ENCODE data around the gene NT5C2.

Gene NT5C2

GRCh38 chr10:103120977-103121735 lies 71.9 kb downstream of the NT5C2 start:
- DNase-seq: no peak

GRCh38 chr10:103120546-103120945 lies 72.5 kb downstream of the NT5C2 start:
- no peak for DNase-seq

- DNase-seq: no peak
Measured at GRCh38 chr10:103117247-103117646, 75.8 kb downstream of the NT5C2 start.

GRCh38 chr10:103114876-103115275 lies 78.2 kb downstream of the NT5C2 start:
- no peak for DNase-seq

- no peak for DNase-seq
Measured at GRCh38 chr10:103111918-103112877, 80.9 kb downstream of the NT5C2 start.

- no peak for DNase-seq
Measured at GRCh38 chr10:103111031-103111917, 81.8 kb downstream of the NT5C2 start.

- no peak for DNase-seq
Measured at GRCh38 chr10:103110407-103110806, 82.7 kb downstream of the NT5C2 start.

GRCh38 chr10:103109821-103110220 lies 83.3 kb downstream of the NT5C2 start:
- no peak for DNase-seq

GRCh38 chr10:103106539-103106938 lies 86.5 kb downstream of the NT5C2 start:
- no peak for DNase-seq

GRCh38 chr10:103105462-103105861 lies 87.6 kb downstream of the NT5C2 start:
- DNase-seq: no peak

GRCh38 chr10:103104721-103105120 lies 88.4 kb downstream of the NT5C2 start:
- no peak for DNase-seq

GRCh38 chr10:103103989-103104388 lies 89.1 kb downstream of the NT5C2 start:
- no peak for DNase-seq

GRCh38 chr10:103102195-103102594 lies 90.9 kb downstream of the NT5C2 start:
- DNase-seq: no peak

- DNase-seq: no peak
Measured at GRCh38 chr10:103100620-103101019, 92.5 kb downstream of the NT5C2 start.

- DNase-seq: no peak
Measured at GRCh38 chr10:103098240-103098639, 94.8 kb downstream of the NT5C2 start.

- no peak for DNase-seq
Measured at GRCh38 chr10:103096130-103096529, 96.9 kb downstream of the NT5C2 start.

- no peak for DNase-seq
Measured at GRCh38 chr10:103095005-103095404, 98.1 kb downstream of the NT5C2 start.

- no peak for DNase-seq
Measured at GRCh38 chr10:103090911-103091310, 102.2 kb downstream of the NT5C2 start.

- no peak for DNase-seq
Measured at GRCh38 chr10:103089493-103089892, 103.6 kb downstream of the NT5C2 start.

- DNase-seq: no peak
Measured at GRCh38 chr10:103086799-103087198, 106.3 kb downstream of the NT5C2 start.

- DNase-seq: no peak
Measured at GRCh38 chr10:103086261-103086660, 106.8 kb downstream of the NT5C2 start.

- DNase-seq: no peak
Measured at GRCh38 chr10:103083977-103084320, 109.1 kb downstream of the NT5C2 start.

Data from activated gamma-delta T cell (primary cell).